GM23338 (cell line): ENCODE measurements around the gene HOXA5. TPM values are rescaled to one million over a fixed set of nuclear protein-coding genes. Genes with fewer than 3 reads are reported as not detected.

ENCODE experiments used
- ATAC-seq: fragments of 200-7000 bp; cut with Tn5 transposase; 3 replicates; pipeline ENCODE4 v1.9.1; 2020
- DNase-seq: peaks from one replicate; pipeline ENCODE4 v3.0.0-alpha.2; 2015; ENCODE audit warnings: low spot score
- H2AFZ ChIP-seq: fragments of 200-600 bp; sonication (generic); 2 replicates; pipeline ENCODE4 v1.8.0; 2016; ENCODE audit warnings: antibody characterized with exemption, mild to moderate bottlenecking, moderate library complexity
- H3F3A ChIP-seq: fragments of 200-600 bp; sonication (generic); replicated peaks from 2 replicates; pipeline ENCODE4 v1.8.0; 2017; ENCODE audit warnings: antibody characterized with exemption, mixed run types, low read depth
- H3K27ac ChIP-seq: fragments of 200-600 bp; sonication (generic); 2 replicates; pipeline ENCODE4 v1.6.1; 2016; ENCODE audit warnings: low read depth
- H3K27me3 ChIP-seq: fragments of 200-600 bp; sonication (generic); 2 replicates; pipeline ENCODE4 v1.8.0; 2016; ENCODE audit warnings: mild to moderate bottlenecking, mixed run types, moderate library complexity; ENCODE audit not compliant: insufficient read depth
- H3K36me3 ChIP-seq: fragments of 200-600 bp; sonication (generic); 2 replicates; pipeline ENCODE4 v1.8.0; 2016; ENCODE audit warnings: mild to moderate bottlenecking; ENCODE audit not compliant: insufficient read depth
- H3K4me1 ChIP-seq: fragments of 200-600 bp; sonication (generic); 2 replicates; pipeline ENCODE4 v1.8.0; 2016; ENCODE audit warnings: mild to moderate bottlenecking, moderate library complexity; ENCODE audit not compliant: insufficient read depth
- H3K4me2 ChIP-seq: fragments of 200-600 bp; sonication (generic); 2 replicates; pipeline ENCODE4 v1.7.1; 2017; ENCODE audit warnings: mixed run types
- H3K4me3 ChIP-seq: fragments of 200-600 bp; sonication (generic); 2 replicates; pipeline ENCODE4 v1.6.1; 2016; ENCODE audit warnings: mixed run types
- H3K79me2 ChIP-seq: fragments of 200-600 bp; sonication (generic); replicated peaks from 2 replicates; pipeline ENCODE4 v1.8.0; 2017; ENCODE audit warnings: mild to moderate bottlenecking; ENCODE audit not compliant: insufficient read depth
- H3K9me2 ChIP-seq: fragments of 200-600 bp; sonication (generic); 2 replicates; pipeline ENCODE4 v1.8.0; 2017; ENCODE audit not compliant: insufficient read depth
- H4K20me1 ChIP-seq: fragments of 200-600 bp; sonication (generic); replicated peaks from 2 replicates; pipeline ENCODE4 v1.8.0; 2017; ENCODE audit warnings: mild to moderate bottlenecking; ENCODE audit not compliant: insufficient read depth
- H3K27ac Mint-ChIP-seq: 2 replicates; pipeline ENCODE4 v1.8.0; 2020; ENCODE audit warnings: inconsistent platforms, mild to moderate bottlenecking, moderate library complexity, mixed read lengths
- H3K27me3 Mint-ChIP-seq: 3 replicates; pipeline ENCODE4 v1.8.0; 2022; ENCODE audit warnings: low read depth, mild to moderate bottlenecking, moderate library complexity, mixed read lengths, inconsistent platforms; ENCODE audit not compliant: insufficient read depth, poor library complexity
- H3K36me3 Mint-ChIP-seq: 3 replicates; pipeline ENCODE4 v1.8.0; 2021; ENCODE audit warnings: low read depth, mild to moderate bottlenecking, inconsistent platforms, moderate library complexity, mixed read lengths
- H3K4me1 Mint-ChIP-seq: 3 replicates; pipeline ENCODE4 v1.8.0; 2020; ENCODE audit warnings: mild to moderate bottlenecking, inconsistent platforms, mixed read lengths
- H3K4me3 Mint-ChIP-seq: 3 replicates; pipeline ENCODE4 v1.8.0; 2021; ENCODE audit warnings: moderate library complexity, mild to moderate bottlenecking, inconsistent platforms, mixed read lengths
- H3K9me3 Mint-ChIP-seq: 3 replicates; pipeline ENCODE4 v1.8.0; 2020; ENCODE audit warnings: moderate library complexity, mild to moderate bottlenecking, inconsistent platforms, mixed read lengths
- EZH2 ChIP-seq: fragments of 200-600 bp; sonication (generic); IDR thresholded peaks from one replicate; pipeline ENCODE4 v1.8.0; 2017; ENCODE audit warnings: antibody characterized with exemption, mild to moderate bottlenecking, low read depth; ENCODE audit not compliant: unreplicated experiment
- EZH2phosphoT487 ChIP-seq: fragments of 200-600 bp; sonication (generic); IDR thresholded peaks from one replicate; pipeline ENCODE4 v1.8.1; 2018; ENCODE audit warnings: antibody characterized with exemption; ENCODE audit not compliant: unreplicated experiment
- POLR2AphosphoS5 ChIP-seq: IDR thresholded peaks from 2 replicates; pipeline ENCODE4 v1.6.1; 2016; ENCODE audit warnings: antibody characterized with exemption, low read depth
- STAT1 ChIP-seq: IDR thresholded peaks from one replicate; pipeline ENCODE4 v1.6.1; 2016; ENCODE audit warnings: antibody characterized with exemption; ENCODE audit not compliant: unreplicated experiment
- polyA plus RNA-seq: library from polyadenylated mRNA; unstranded; fragments of >200 nt; fragmentation: Nextera tagmentation; extraction: Ambion mirVana; gene quantifications from 2 replicates; pipeline ENCODE4 v1.2.1, GENCODE V29; 2016
- total RNA-seq: library from RNA; depleted of rRNA; stranded (reverse); fragments of >200 nt; shearing (Covaris generic); gene quantifications from 2 replicates; pipeline ENCODE4 v1.2.3, GENCODE V29; 2014
- TF ChIP-seq, protein P1 (sequence below): fragments of 250-450 bp; sonication (Bioruptor Pico); IDR thresholded peaks from 2 replicates; pipeline ENCODE4 v1.5.0; 2020; ENCODE audit warnings: mild to moderate bottlenecking, moderate library complexity

The HOXA5 gene
- total and polyA plus RNA-seq, 2 experiments from 2014 or later = not detected

DNA sequence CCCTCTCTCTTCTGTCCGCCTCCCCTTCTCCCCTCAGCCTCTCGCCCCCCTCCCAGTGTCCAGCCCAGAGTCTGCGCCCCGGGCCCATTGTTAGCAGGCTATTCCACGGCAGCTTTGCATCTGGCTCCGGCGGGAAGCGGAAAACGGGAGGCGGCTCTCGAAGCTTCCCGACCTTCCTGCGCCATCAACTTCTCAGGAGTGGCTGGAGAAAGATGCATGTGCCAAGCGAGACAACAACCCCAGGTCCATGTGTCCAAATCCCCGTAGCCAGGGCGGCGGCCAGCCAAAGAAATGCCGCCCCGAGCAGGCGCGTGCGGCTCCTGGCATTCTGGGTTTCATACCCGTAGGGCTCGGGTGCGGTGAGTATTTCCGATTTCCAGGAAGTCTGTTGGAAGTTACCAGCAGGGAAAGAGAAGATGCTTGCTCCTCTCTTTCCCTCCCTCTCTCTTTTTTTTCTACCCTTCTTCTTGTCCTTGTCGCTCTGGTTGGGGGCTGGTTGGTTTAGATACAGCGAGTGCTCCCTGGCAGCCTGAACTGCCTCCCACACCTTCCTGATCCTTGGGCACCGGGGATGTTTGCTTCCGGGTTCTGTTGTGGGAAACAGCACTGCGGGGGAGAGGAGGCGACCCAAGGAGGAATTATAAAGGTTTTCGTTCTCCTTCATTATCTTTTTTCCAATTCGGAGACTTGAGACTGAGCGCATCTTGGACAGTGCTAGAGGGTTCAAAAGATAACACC, 39.8 kb downstream of the HOXA5 start:
- no peaks in the 10 kb centered on the region for H3K36me3 ChIP-seq
- peak; percentile 93 for TF ChIP-seq EZH2
- no peak for TF ChIP-seq STAT1
- peak; percentile 95 for TF ChIP-seq EZH2phosphoT487
- ATAC-seq (no peak), DNase-seq (no peak)
- H3K4me3 Mint-ChIP-seq = no peak overlapping the region
- H3K4me3 ChIP-seq = no peak overlapping the region
- no peak overlapping the region for H3K4me2 ChIP-seq
- peaks cover 100% of the 10 kb centered on the region for H3K27me3 Mint-ChIP-seq
- peaks cover 100% of the 10 kb centered on the region for H3K27me3 ChIP-seq
- H3K9me3 Mint-ChIP-seq = peaks cover 7% of the 10 kb centered on the region; the same call in 1 of the 3 replicates
- H4K20me1 ChIP-seq = peaks cover 71% of the 10 kb centered on the region
- H3K9me2 ChIP-seq = no peaks in the 10 kb centered on the region
- no peaks in the 10 kb centered on the region; the same call in 2 of the 3 replicates for H3K36me3 Mint-ChIP-seq
- no peak overlapping the region for H2AFZ ChIP-seq
- peaks cover 49% of the 10 kb centered on the region for H3F3A ChIP-seq
- H3K4me1 Mint-ChIP-seq = peaks cover 39% of the 10 kb centered on the region
- no peak overlapping the region for H3K27ac Mint-ChIP-seq
- H3K79me2 ChIP-seq = no peaks in the 10 kb centered on the region
- H3K27ac ChIP-seq = no peak overlapping the region
- peaks cover 42% of the 10 kb centered on the region for H3K4me1 ChIP-seq

DNA sequence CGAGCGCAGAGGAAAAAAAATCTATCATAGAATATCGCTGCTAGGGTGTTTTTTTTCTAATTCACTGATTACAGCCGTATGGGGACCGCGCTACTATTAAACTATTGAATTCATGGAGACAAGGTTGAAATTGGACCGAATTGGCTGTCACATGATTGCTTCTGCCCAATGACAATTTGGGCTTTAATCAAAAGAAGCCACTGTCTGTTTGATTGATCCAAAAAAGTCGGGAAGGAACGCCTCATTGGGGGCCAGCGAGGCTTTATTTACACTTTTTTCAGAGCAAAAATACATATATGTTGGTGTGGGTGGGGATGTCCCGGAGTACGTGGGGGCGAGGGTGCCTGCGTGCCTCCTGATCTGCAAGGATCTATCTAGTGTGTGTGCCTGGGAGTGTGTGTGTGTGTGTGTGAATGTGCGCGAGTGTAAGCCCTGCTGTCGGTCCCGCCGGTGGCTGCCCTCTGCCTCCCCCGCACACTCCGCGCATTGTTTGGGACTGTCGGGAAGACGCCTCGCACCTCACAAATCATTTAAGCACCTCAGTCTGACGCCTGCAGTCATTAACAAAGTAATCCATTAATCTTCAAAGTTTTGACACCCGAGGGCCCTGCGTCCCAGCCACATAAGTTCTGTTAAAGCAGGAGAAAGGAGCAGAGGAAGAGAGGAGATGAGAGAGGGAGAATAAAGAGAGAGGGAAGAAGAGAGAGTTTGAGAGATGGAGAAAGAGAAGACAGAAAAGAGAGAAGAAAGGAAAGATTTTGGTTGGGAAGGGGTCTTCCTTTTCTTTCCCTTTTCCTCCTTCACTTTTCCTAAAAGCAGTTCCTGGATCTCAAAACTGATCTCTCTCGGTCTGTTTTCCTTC, 40.7 kb downstream of the HOXA5 start, which contains the start of gene HOXA2:
Gene HOXA2 (minus strand): TSS at position 103 of the 862 bp plus-strand sequence. CDS start 183 bp downstream, outside the sequence.
- Histone ChIP-seq H3K9me2 (no peaks in the 10 kb centered on the region), H3K4me2 (peak within 1 kb of the TSS; percentile 76), H3K27me3 (peaks cover 100% of the 10 kb centered on the region), H4K20me1 (peaks cover 74% of the 10 kb centered on the region), H2AFZ (no peak within 1 kb of the TSS; the same call in 1 of the 2 replicates), H3K4me3 (peak within 1 kb of the TSS; percentile 46), H3K4me1 (peaks cover 48% of the 10 kb centered on the region), H3F3A (peaks cover 54% of the 10 kb centered on the region), H3K79me2 (no peaks in the 10 kb centered on the region), H3K36me3 (no peaks in the 10 kb centered on the region), H3K27ac (no peak within 1 kb of the TSS)
- ATAC-seq (no peak), DNase-seq (no peak)
- H3K4me3 Mint-ChIP-seq = peak within 1 kb of the TSS; percentile 23; the same call in 2 of the 3 replicates
- H3K36me3 Mint-ChIP-seq = no peaks in the 10 kb centered on the region; the same call in 2 of the 3 replicates
- no peak within 1 kb of the TSS for H3K27ac Mint-ChIP-seq
- peaks cover 43% of the 10 kb centered on the region for H3K4me1 Mint-ChIP-seq
- peaks cover 7% of the 10 kb centered on the region; the same call in 1 of the 3 replicates for H3K9me3 Mint-ChIP-seq
- TF ChIP-seq POLR2AphosphoS5 = no peak
- peak; percentile 87 for TF ChIP-seq EZH2
- TF ChIP-seq EZH2phosphoT487 = peak; percentile 82
- H3K27me3 Mint-ChIP-seq = peaks cover 100% of the 10 kb centered on the region

DNA sequence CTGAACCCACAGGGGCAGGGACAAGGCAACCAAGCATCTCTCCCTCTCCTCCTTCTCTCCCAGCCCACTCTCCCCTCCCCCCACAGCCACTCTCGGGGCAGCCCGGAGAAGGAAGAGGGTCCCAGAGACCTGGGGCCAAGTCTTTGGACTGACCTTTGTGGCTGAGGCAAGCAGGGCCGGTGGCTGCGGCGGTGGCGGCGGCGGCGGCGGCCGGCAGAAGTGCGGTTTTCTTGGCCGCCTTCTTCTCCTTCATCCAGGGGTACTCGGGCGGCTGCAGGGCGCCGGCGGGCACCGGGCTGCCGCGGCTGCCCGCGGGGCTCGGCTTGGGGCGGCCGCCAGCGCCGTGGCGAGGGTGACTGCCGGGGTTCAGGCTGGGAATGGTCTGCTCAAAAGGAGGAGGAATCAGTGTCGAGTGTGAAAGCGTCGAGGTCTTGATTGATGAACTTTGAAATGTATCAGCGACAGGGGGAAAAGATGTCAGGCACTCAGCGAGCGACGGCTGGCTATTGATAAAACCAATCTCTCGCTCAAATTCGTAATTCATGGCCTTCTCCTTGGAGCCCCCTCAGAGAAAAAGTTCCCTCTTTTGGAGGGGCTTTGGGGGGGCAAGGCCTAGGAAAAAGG, 41.4 kb downstream of the HOXA5 start:
- Histone ChIP-seq H3K4me1 (peaks cover 51% of the 10 kb centered on the region), H3K36me3 (no peaks in the 10 kb centered on the region), H3K4me3 (no peak overlapping the region), H3K79me2 (no peaks in the 10 kb centered on the region), H3K27ac (no peak overlapping the region), H4K20me1 (peaks cover 74% of the 10 kb centered on the region), H3F3A (peaks cover 59% of the 10 kb centered on the region), H3K27me3 (peaks cover 100% of the 10 kb centered on the region), H3K9me2 (no peaks in the 10 kb centered on the region), H3K4me2 (peak overlapping the region; percentile 76; the same call in 1 of the 2 replicates), H2AFZ (no peak overlapping the region; the same call in 1 of the 2 replicates)
- H3K36me3 Mint-ChIP-seq = no peaks in the 10 kb centered on the region
- no peak overlapping the region for H3K27ac Mint-ChIP-seq
- H3K4me1 Mint-ChIP-seq = peaks cover 45% of the 10 kb centered on the region
- H3K4me3 Mint-ChIP-seq = peak overlapping the region; percentile 23; the same call in 1 of the 3 replicates
- peaks cover 100% of the 10 kb centered on the region for H3K27me3 Mint-ChIP-seq
- H3K9me3 Mint-ChIP-seq = peaks cover 4% of the 10 kb centered on the region; the same call in 1 of the 3 replicates
- ATAC-seq (no peak), DNase-seq (peak; percentile 35)
- TF ChIP-seq EZH2 = peak; percentile 89
- TF ChIP-seq, protein P1, sequence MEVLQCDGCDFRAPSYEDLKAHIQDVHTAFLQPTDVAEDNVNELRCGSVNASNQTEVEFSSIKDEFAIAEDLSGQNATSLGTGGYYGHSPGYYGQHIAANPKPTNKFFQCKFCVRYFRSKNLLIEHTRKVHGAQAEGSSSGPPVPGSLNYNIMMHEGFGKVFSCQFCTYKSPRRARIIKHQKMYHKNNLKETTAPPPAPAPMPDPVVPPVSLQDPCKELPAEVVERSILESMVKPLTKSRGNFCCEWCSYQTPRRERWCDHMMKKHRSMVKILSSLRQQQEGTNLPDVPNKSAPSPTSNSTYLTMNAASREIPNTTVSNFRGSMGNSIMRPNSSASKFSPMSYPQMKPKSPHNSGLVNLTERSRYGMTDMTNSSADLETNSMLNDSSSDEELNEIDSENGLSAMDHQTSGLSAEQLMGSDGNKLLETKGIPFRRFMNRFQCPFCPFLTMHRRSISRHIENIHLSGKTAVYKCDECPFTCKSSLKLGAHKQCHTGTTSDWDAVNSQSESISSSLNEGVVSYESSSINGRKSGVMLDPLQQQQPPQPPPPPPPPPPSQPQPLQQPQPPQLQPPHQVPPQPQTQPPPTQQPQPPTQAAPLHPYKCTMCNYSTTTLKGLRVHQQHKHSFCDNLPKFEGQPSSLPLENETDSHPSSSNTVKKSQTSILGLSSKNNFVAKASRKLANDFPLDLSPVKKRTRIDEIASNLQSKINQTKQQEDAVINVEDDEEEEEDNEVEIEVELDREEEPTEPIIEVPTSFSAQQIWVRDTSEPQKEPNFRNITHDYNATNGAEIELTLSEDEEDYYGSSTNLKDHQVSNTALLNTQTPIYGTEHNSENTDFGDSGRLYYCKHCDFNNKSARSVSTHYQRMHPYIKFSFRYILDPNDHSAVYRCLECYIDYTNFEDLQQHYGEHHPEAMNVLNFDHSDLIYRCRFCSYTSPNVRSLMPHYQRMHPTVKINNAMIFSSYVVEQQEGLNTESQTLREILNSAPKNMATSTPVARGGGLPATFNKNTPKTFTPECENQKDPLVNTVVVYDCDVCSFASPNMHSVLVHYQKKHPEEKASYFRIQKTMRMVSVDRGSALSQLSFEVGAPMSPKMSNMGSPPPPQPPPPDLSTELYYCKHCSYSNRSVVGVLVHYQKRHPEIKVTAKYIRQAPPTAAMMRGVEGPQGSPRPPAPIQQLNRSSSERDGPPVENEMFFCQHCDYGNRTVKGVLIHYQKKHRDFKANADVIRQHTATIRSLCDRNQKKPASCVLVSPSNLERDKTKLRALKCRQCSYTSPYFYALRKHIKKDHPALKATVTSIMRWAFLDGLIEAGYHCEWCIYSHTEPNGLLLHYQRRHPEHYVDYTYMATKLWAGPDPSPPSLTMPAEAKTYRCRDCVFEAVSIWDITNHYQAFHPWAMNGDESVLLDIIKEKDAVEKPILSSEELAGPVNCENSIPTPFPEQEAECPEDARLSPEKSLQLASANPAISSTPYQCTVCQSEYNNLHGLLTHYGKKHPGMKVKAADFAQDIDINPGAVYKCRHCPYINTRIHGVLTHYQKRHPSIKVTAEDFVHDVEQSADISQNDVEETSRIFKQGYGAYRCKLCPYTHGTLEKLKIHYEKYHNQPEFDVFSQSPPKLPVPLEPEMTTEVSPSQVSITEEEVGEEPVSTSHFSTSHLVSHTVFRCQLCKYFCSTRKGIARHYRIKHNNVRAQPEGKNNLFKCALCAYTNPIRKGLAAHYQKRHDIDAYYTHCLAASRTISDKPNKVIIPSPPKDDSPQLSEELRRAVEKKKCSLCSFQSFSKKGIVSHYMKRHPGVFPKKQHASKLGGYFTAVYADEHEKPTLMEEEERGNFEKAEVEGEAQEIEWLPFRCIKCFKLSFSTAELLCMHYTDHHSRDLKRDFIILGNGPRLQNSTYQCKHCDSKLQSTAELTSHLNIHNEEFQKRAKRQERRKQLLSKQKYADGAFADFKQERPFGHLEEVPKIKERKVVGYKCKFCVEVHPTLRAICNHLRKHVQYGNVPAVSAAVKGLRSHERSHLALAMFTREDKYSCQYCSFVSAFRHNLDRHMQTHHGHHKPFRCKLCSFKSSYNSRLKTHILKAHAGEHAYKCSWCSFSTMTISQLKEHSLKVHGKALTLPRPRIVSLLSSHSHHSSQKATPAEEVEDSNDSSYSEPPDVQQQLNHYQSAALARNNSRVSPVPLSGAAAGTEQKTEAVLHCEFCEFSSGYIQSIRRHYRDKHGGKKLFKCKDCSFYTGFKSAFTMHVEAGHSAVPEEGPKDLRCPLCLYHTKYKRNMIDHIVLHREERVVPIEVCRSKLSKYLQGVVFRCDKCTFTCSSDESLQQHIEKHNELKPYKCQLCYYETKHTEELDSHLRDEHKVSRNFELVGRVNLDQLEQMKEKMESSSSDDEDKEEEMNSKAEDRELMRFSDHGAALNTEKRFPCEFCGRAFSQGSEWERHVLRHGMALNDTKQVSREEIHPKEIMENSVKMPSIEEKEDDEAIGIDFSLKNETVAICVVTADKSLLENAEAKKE (CRISPR knock-in tag) = no peak
